Ishikawa (cell line): Measurements from ENCODE around the gene EPB41L4B.

ENCODE experiments used
- CEBPB ChIP-seq: IDR thresholded peaks from 2 replicates; pipeline ENCODE4 v1.6.1; 2012
- CREB1 ChIP-seq: IDR thresholded peaks from 2 replicates; pipeline ENCODE4 v1.6.1; 2012; ENCODE audit warnings: low read depth
- EGR1 ChIP-seq: IDR thresholded peaks from 2 replicates; pipeline ENCODE4 v1.6.1; 2012
- EP300 ChIP-seq: IDR thresholded peaks from 2 replicates; pipeline ENCODE4 v1.6.1; 2012; ENCODE audit warnings: borderline replicate concordance
- MAX ChIP-seq: IDR thresholded peaks from 2 replicates; pipeline ENCODE4 v1.6.1; 2012
- RAD21 ChIP-seq: IDR thresholded peaks from 2 replicates; pipeline ENCODE4 v1.6.1; 2012; ENCODE audit warnings: low read depth
- REST ChIP-seq: IDR thresholded peaks from 2 replicates; pipeline ENCODE4 v1.6.1; 2012; ENCODE audit warnings: low read depth, mild to moderate bottlenecking
- TAF1 ChIP-seq: IDR thresholded peaks from 2 replicates; pipeline ENCODE4 v1.6.1; 2012; ENCODE audit warnings: low read depth, mild to moderate bottlenecking
- TCF12 ChIP-seq: IDR thresholded peaks from 2 replicates; pipeline ENCODE4 v1.6.1; 2012; ENCODE audit warnings: low read depth
- USF1 ChIP-seq: IDR thresholded peaks from 2 replicates; pipeline ENCODE4 v1.6.1; 2012
- YY1 ChIP-seq: IDR thresholded peaks from 2 replicates; pipeline ENCODE4 v1.6.1; 2012; ENCODE audit warnings: low read depth
- ZBTB7A ChIP-seq: IDR thresholded peaks from 2 replicates; pipeline ENCODE4 v1.6.1; 2012; ENCODE audit warnings: low read depth

GRCh38 chr9:109245310-109245897 is 75.5 kb downstream of the EPB41L4B start:
- no peak for TF ChIP-seq YY1
- no peak for TF ChIP-seq RAD21
- no peak for TF ChIP-seq CEBPB
- no peak for TF ChIP-seq TCF12
- no peak for TF ChIP-seq EP300
- no peak for TF ChIP-seq MAX
- no peak for TF ChIP-seq CREB1
- TF ChIP-seq TAF1, result no peak
- TF ChIP-seq EGR1, result no peak
- no peak for TF ChIP-seq REST
- no peak for TF ChIP-seq USF1
- TF ChIP-seq ZBTB7A, result no peak
